Effector CD8-positive, alpha-beta T cell (primary cell): ENCODE results near the gene GRK6.
"Not testable (repeated sequence)": the region's sequence is repeated elsewhere in the genome, so short reads cannot be mapped to it uniquely, and the experiment has no call there.

Source experiments
- DNase-seq: peaks from one replicate; lab custom pipeline; 2025; lab: John Stamatoyannopoulos, UW

GRK6 gene

GRCh38 chr5:177484902-177485549, 58.5 kb downstream of the GRK6 start:
- DNase-seq: no peak

- not testable (repeated sequence) for DNase-seq
These were observed 59.3 kb downstream of the GRK6 start for GRCh38 chr5:177485753-177486152.

GRCh38 chr5:177486256-177486655, 59.8 kb downstream of the GRK6 start:
- DNase-seq: no peak

GRCh38 chr5:177487144-177487543, 60.7 kb downstream of the GRK6 start:
- no peak for DNase-seq

GRCh38 chr5:177487975-177488374, 61.5 kb downstream of the GRK6 start:
- DNase-seq: no peak

- no peak for DNase-seq
These were observed 62.7 kb downstream of the GRK6 start for GRCh38 chr5:177489119-177489716.

- no peak for DNase-seq
These were observed 64.0 kb downstream of the GRK6 start for GRCh38 chr5:177490311-177490991.

GRCh38 chr5:177490992-177491391, 64.5 kb downstream of the GRK6 start:
- DNase-seq: no peak

GRCh38 chr5:177491429-177491945, 65.0 kb downstream of the GRK6 start:
- DNase-seq: no peak

GRCh38 chr5:177491983-177492746, 65.7 kb downstream of the GRK6 start:
- DNase-seq: no peak
